GM19099 (cell line): ENCODE measurements around the gene ABCB4.

Source experiments
- POLR2A ChIP-seq: IDR thresholded peaks from 3 replicates; pipeline ENCODE4 v1.6.1; 2011; ENCODE audit warnings: low read depth; ENCODE audit not compliant: insufficient read length; ENCODE audit errors: extremely low read depth

ABCB4 gene

GRCh38 chr7:87497482-87497881 is 22.0 kb upstream of the ABCB4 start:
- no peak for TF ChIP-seq POLR2A

DNA sequence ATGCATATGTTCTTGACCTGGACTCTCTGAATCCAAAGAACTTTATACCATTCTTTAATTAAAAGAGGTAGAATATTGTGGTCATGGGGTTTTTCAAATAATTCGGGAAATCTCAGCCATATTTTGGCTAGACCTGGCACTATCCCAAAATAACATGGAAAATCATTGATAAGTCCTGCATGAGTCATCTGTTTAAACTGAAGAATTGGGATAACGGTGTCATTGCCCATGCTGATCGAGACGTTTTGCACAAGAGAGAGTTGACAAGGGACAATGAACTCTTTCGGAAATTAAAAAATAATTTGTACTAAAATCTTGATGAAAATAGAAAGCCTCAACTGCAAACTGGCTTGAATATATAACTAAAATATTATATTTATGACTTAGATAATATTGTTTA is 19.9 kb upstream of the ABCB4 start:
- TF ChIP-seq POLR2A, result no peak

DNA sequence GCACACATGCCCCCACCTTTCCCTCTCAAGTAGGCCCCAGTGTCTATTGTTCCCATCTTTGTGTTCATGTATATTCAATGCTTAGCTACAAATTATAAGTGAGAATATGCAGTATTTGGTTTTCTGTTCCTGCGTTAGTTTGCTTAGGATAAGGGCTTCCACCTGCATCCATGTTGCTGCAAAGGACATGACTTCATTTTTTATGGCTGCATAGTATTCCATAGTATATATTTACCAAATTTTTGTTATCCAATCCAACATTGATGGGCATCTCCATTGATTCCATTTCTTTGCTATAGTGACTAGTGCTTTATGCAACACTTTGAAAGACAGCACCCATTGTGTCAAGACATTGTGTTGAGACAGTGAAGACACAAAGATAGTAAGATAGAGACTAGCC is 19.0 kb upstream of the ABCB4 start:
- TF ChIP-seq POLR2A, result no peak

DNA sequence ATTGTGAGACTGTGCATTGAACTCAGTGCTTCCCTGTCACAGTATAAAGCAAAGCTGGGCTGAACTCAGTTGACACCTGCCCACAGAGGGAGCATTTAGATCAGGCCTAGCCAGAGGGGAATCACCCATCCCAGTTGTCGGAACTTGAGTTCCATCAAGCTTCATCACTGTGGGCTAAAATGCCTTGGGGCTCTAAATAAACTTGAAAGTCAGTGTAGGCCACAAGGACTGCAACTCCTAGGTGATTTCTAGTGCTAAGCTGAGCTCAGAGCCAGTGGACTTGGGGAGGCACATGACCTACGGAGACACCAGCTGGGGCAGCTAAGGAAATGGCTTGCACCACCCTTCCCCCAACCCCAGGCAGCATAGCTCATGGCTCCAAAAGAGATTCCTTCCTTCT is 7.7 kb upstream of the ABCB4 start:
- no peak for TF ChIP-seq POLR2A

GRCh38 chr7:87482115-87482514 is 6.6 kb upstream of the ABCB4 start:
- TF ChIP-seq POLR2A, result no peak

DNA sequence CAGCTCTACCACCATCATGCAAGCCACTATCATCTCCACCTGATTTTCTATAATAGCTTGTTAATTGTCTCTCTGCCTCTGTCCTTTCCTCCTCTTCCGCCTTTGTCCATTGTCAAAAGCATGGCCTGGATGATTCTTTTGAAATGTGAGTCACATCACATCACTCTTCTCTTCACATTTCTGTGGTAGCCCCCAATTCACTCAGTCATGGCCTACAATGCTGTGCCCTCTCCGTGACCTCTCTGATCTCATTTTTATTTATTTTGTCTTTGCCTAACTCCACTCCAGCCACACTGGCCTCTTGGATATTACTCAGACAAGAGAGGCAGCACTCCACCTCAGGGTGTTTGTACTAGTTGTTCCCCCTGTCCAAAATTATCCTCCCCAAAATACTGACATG is 4.9 kb upstream of the ABCB4 start:
- TF ChIP-seq POLR2A, result no peak

GRCh38 chr7:87479951-87480350 is 4.5 kb upstream of the ABCB4 start:
- TF ChIP-seq POLR2A, result no peak

GRCh38 chr7:87476179-87476557 is 688 bp upstream of the ABCB4 start:
- TF ChIP-seq POLR2A, result no peak

DNA sequence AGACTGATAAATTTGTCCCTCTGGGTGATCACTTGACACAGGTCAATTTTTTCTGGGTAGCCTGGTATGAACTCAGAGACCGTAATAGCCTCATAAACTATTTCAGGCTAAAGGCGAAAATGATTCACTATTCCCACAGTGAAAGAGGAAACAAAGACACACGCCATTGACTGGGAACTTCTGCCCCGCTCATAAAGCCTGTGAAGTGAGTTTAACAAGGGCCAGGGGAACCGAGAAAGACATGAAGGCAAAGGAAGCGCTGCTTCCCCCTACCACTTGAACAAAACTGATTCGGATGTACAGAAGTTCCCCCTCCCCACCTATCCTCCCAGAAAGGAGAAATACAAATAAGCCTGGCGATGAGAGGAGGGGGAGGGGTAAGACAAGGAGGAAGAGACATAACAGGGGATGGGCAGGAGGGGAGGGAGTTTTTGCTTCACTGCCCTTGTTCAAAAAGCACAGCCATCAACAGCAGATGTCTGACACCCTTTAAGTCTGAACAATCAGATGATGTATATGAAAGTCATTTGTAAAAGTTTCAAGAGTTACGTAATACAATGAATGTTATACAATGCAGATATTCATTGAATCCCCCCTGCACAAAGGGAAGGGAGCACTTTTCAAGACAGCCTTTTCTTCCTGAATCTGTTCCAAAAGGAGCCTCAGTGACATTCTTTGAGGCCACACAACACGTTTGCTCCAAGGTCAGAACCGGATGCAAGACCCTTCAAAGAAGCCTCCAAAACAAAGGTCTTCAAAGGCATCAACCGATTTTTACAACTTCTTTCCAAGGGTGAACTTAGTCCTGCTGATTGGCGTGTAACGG is 734 bp downstream of the ABCB4 start:
- TF ChIP-seq POLR2A, result peak; percentile 35

- TF ChIP-seq POLR2A, result no peak
Measured at GRCh38 chr7:87473986-87474385, 1.5 kb downstream of the ABCB4 start.

GRCh38 chr7:87473192-87473591 is 2.3 kb downstream of the ABCB4 start:
- TF ChIP-seq POLR2A, result no peak

DNA sequence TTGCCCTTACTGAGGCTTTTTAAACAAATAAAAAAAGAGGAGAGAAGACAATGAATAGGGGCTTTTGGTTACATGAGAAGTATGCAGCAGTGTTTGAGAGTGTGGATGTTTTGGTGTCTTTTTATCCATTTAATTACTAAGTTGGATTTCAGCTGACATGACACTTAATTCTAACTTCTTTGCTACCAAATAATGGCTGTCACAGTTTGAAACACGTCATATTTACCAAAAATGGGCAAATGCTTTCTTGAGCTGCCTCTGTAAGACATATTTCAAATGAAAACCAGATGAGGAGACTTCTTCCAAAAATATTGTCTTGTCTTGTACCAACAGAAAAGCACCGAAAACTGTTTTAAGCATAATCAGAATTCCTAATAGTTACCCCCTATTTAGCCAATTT is 4.0 kb downstream of the ABCB4 start:
- TF ChIP-seq POLR2A, result no peak

DNA sequence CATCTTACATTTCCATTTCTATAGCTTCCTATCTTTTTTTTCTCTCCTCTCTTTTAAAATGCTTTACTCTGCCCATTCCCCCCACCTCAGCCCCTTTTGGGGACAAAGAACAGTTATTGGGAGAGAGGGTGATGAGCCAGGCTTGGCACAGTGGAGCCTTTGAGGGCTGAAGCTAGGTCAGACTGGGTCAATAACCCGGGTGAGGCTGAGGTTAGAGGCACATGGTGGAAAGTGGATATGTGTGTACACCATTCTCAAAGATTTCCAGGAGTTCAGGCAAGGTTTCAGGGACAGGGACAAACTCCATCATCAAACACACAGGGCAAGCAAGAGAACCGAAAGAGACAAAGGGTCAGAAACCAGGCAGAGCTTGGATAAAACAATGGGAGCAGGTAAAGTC is 11.5 kb downstream of the ABCB4 start:
- no peak for TF ChIP-seq POLR2A

- TF ChIP-seq POLR2A, result no peak
Measured at GRCh38 chr7:87459941-87460340, 15.5 kb downstream of the ABCB4 start.

DNA sequence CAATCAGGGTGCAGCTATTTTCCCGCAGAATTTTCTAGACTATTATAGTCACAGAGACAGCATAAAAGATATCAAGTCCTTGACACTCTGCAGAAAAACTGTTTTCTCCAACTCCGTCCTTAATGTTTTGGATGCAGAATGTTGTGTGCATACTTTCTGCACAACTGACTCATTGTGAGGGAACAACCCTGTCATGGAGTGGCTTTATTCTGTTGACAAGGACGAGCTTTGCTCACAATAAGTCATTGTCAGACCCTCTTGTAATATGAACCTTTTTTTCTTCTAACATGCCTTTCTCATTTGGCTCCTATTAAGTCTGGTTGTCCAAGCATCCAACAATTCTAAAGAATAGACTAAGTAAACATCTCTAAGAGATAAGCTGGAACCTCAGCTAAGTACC is 17.3 kb downstream of the ABCB4 start:
- TF ChIP-seq POLR2A, result no peak

- no peak for TF ChIP-seq POLR2A
Measured at GRCh38 chr7:87456247-87456646, 19.2 kb downstream of the ABCB4 start.

GRCh38 chr7:87452279-87452678 is 23.2 kb downstream of the ABCB4 start:
- no peak for TF ChIP-seq POLR2A
